ENCODE data around the gene NET1. TPM values are rescaled to one million over a fixed set of nuclear protein-coding genes. Genes with fewer than 3 reads are reported as not detected.

The NET1 gene
- total RNA-seq, 1 donor from 2014 or later = 113 TPM

- H3K27me3 ChIP-seq (ENCODE audit: control insufficient read depth, insufficient read depth, low read length) = no peaks in the 10 kb centered on the region
- no peak for DNase-seq (ENCODE audit: low read depth)
- H3K4me3 ChIP-seq (ENCODE audit: low read depth, low read length) = no peak overlapping the region
- no peaks in the 10 kb centered on the region for H3K36me3 ChIP-seq (ENCODE audit: control insufficient read depth, insufficient read depth, low read length)
- TF ChIP-seq CTCF (IDR thresholded peaks at IDR 0.05; ENCODE audit: insufficient read depth, low read length, poor library complexity, severe bottlenecking) = no peak
Measured at GRCh38 chr10:5381187-5381586, 31.2 kb upstream of the NET1 start.

- H3K4me3 ChIP-seq (ENCODE audit: low read depth, low read length) = no peak overlapping the region
- TF ChIP-seq CTCF (IDR thresholded peaks at IDR 0.05; ENCODE audit: insufficient read depth, low read length, poor library complexity, severe bottlenecking) = no peak
- no peak for DNase-seq (ENCODE audit: low read depth)
- no peaks in the 10 kb centered on the region for H3K36me3 ChIP-seq (ENCODE audit: control insufficient read depth, insufficient read depth, low read length)
- no peaks in the 10 kb centered on the region for H3K27me3 ChIP-seq (ENCODE audit: control insufficient read depth, insufficient read depth, low read length)
Measured at GRCh38 chr10:5385224-5385623, 27.1 kb upstream of the NET1 start.

- no peak for DNase-seq (ENCODE audit: low read depth)
- H3K36me3 ChIP-seq (ENCODE audit: control insufficient read depth, insufficient read depth, low read length) = no peaks in the 10 kb centered on the region
- no peak for TF ChIP-seq CTCF (IDR thresholded peaks at IDR 0.05; ENCODE audit: insufficient read depth, low read length, poor library complexity, severe bottlenecking)
Measured at GRCh38 chr10:5387169-5387568, 25.2 kb upstream of the NET1 start.

GRCh38 chr10:5390607-5391205 is 21.7 kb upstream of the NET1 start:
- no peaks in the 10 kb centered on the region for H3K36me3 ChIP-seq (ENCODE audit: control insufficient read depth, insufficient read depth, low read length)
- no peak for TF ChIP-seq CTCF (IDR thresholded peaks at IDR 0.05; ENCODE audit: insufficient read depth, low read length, poor library complexity, severe bottlenecking)
- DNase-seq (ENCODE audit: low read depth) = no peak
- H3K27me3 ChIP-seq (ENCODE audit: control insufficient read depth, insufficient read depth, low read length) = no peaks in the 10 kb centered on the region
- H3K4me3 ChIP-seq (ENCODE audit: low read depth, low read length) = no peak overlapping the region

More at GRCh38 chr10:5387169-5387568, 25.2 kb upstream of the NET1 start:
- H3K27me3 ChIP-seq (ENCODE audit: control insufficient read depth, insufficient read depth, low read length) = no peaks in the 10 kb centered on the region
- no peak overlapping the region for H3K4me3 ChIP-seq (ENCODE audit: low read depth, low read length)

- no peaks in the 10 kb centered on the region for H3K27me3 ChIP-seq (ENCODE audit: control insufficient read depth, insufficient read depth, low read length)
- TF ChIP-seq CTCF (IDR thresholded peaks at IDR 0.05; ENCODE audit: insufficient read depth, low read length, poor library complexity, severe bottlenecking) = no peak
- H3K36me3 ChIP-seq (ENCODE audit: control insufficient read depth, insufficient read depth, low read length) = no peaks in the 10 kb centered on the region
- no peak overlapping the region for H3K4me3 ChIP-seq (ENCODE audit: low read depth, low read length)
- no peak for DNase-seq (ENCODE audit: low read depth)
Measured at GRCh38 chr10:5391790-5392189, 20.6 kb upstream of the NET1 start.

- TF ChIP-seq CTCF (IDR thresholded peaks at IDR 0.05; ENCODE audit: insufficient read depth, low read length, poor library complexity, severe bottlenecking) = no peak
- H3K4me3 ChIP-seq (ENCODE audit: low read depth, low read length) = no peak overlapping the region
- DNase-seq (ENCODE audit: low read depth) = no peak
- H3K27me3 ChIP-seq (ENCODE audit: control insufficient read depth, insufficient read depth, low read length) = no peaks in the 10 kb centered on the region
- no peaks in the 10 kb centered on the region for H3K36me3 ChIP-seq (ENCODE audit: control insufficient read depth, insufficient read depth, low read length)
Measured at GRCh38 chr10:5393529-5393928, 18.8 kb upstream of the NET1 start.

Data from kidney epithelial cell (primary cell).